GM18951 (cell line): ENCODE measurements around the gene MAGEA12.
"Not testable (repeated sequence)": the region's sequence is repeated elsewhere in the genome, so short reads cannot be mapped to it uniquely, and the experiment has no call there.

Experiments used
- POLR2A ChIP-seq: IDR thresholded peaks from 4 replicates; pipeline ENCODE4 v1.6.1; 2011; ENCODE audit warnings: mild to moderate bottlenecking; ENCODE audit not compliant: insufficient read length, insufficient read depth; ENCODE audit errors: extremely low read depth
- in situ Hi-C: fragments of 300-500 bp; cut with MboI; formaldehyde crosslinking; loops from one replicate; pipeline ENCODE4 v1.12.0; 2022; ENCODE audit warnings: low sequenced_read_pairs, mixed read lengths, inconsistent platforms; ENCODE audit not compliant: unreplicated experiment

The MAGEA12 gene

GRCh38 chrX:152733261-152733975, at the start of gene MAGEA12, which contains the start of gene CSAG1:
MAGEA12 (plus strand) TSS chrX:152733757; CDS start chrX:152736162, 2,405 bp downstream.
CSAG1 (minus strand) TSS chrX:152733721; CDS start chrX:152732460, 1,261 bp downstream.
- TF ChIP-seq POLR2A: no peak
- in situ Hi-C loops: no loop called here

- in situ Hi-C loops: not testable (repeated sequence)
Observed at GRCh38 chrX:152697952-152698931, 35.3 kb upstream of the MAGEA12 start, which contains the start of gene MAGEA3. MAGEA3 (plus strand) TSS chrX:152698794; CDS start chrX:152700833, 2,039 bp downstream.

- in situ Hi-C loops: loop anchor here (5.0 kb wide), 1 partner anchor 67 kb away; the partner anchor contains the start of gene MAGEA6
Observed at GRCh38 chrX:152700390-152700789, 33.2 kb upstream of the MAGEA12 start.

GRCh38 chrX:152706500-152706899, 27.1 kb upstream of the MAGEA12 start:
- in situ Hi-C loops: not testable (repeated sequence)

GRCh38 chrX:152709173-152709572, 24.4 kb upstream of the MAGEA12 start, which contains the start of gene CSAG2:
CSAG2 (minus strand) TSS chrX:152709273; CDS start chrX:152709112, 161 bp downstream.
- in situ Hi-C loops: not testable (repeated sequence)

- in situ Hi-C loops: not testable (repeated sequence)
Observed at GRCh38 chrX:152713195-152713594, 20.4 kb upstream of the MAGEA12 start.

- in situ Hi-C loops: not testable (repeated sequence)
Observed at GRCh38 chrX:152713815-152714787, 19.5 kb upstream of the MAGEA12 start, which contains the start of gene MAGEA2B. MAGEA2B (plus strand) TSS chrX:152714628; CDS start chrX:152717107, 2,479 bp downstream.

GRCh38 chrX:152725409-152725808, 8.1 kb upstream of the MAGEA12 start:
- in situ Hi-C loops: no loop called here
- no peak for TF ChIP-seq POLR2A

- in situ Hi-C loops: not testable (repeated sequence)
Observed at GRCh38 chrX:152734143-152734858, 744 bp downstream of the MAGEA12 start.

- no peak for TF ChIP-seq POLR2A
- in situ Hi-C loops: no loop called here
Observed at GRCh38 chrX:152735101-152735500, 1.5 kb downstream of the MAGEA12 start.

- in situ Hi-C loops: no loop called here
- no peak for TF ChIP-seq POLR2A
Observed at GRCh38 chrX:152735860-152736511, 2.4 kb downstream of the MAGEA12 start.

GRCh38 chrX:152736528-152736927, 3.0 kb downstream of the MAGEA12 start:
- in situ Hi-C loops: not testable (repeated sequence)
